K562 (cell line): Measurements from ENCODE around the gene CFAP97D1. TPM values are rescaled to one million over a fixed set of nuclear protein-coding genes. Genes with fewer than 3 reads are reported as not detected.

Experiments
- ATAC-seq: fragments of 200-7000 bp; cut with Tn5 transposase; 3 replicates; pipeline ENCODE4 v1.9.1; 2020; ENCODE audit warnings: moderate library complexity
- BruUV-seq: library from RNA; stranded (reverse); fragments of 400-500 nt; replicated peaks from 2 replicates; lab custom pipeline; 2021; lab: Mats Ljungman, UMichigan
- CTCF ChIA-PET: fragments of 300-600 bp; formaldehyde crosslinking; extraction: SDS; loops from one replicate; lab custom pipeline; 2021; ENCODE audit warnings: low intra/inter-chr PET ratio; lab: Yijun Ruan, JAX
- POLR2A ChIA-PET: fragments of 300-600, 350-650 bp; sonication (Branson Sonifier 250); formaldehyde crosslinking; extraction: SDS; loops from one replicate; lab custom pipeline; 2021; ENCODE audit warnings: antibody characterized with exemption, inconsistent platforms; lab: Yijun Ruan, JAX
- DNase-seq, 4 experiments: peaks; one replicate each; pipeline versions ENCODE4 v3.0.0 to v3.0.0-alpha.2; 2011 to 2018; ENCODE audit warnings: low spot score in 3 of 4, mixed read lengths in 3 of 4; ENCODE audit errors: extremely low read depth in 1 of 4
- FAIRE-seq: peaks from 2 replicates; lab custom pipeline; 2011; peaks lifted over from hg19 to GRCh38; lab: Jason Lieb, UNC
- H2AFZ ChIP-seq: 2 replicates; pipeline ENCODE4 v1.6.0; 2011; ENCODE audit warnings: low read depth, low read length, control low read depth, inconsistent platforms
- H3K27ac ChIP-seq: fragments of 200-600 bp; 3 replicates; pipeline ENCODE4 v1.8.0; 2011; ENCODE audit warnings: low read depth, mild to moderate bottlenecking, control low read depth, inconsistent platforms, low read length, moderate library complexity, mixed read lengths; ENCODE audit errors: extremely low read depth
- H3K27me3 ChIP-seq, 2 experiments: fragments of 300-600 bp in 1 of 2; 2 replicates in 1 of 2; 3 replicates in 1 of 2; pipeline versions ENCODE4 v1.6.0 to v1.8.0; 2011; ENCODE audit warnings: inconsistent platforms in 2 of 2, low read length in 2 of 2, mild to moderate bottlenecking in 1 of 2, mixed read lengths in 1 of 2, moderate library complexity in 1 of 2; ENCODE audit not compliant: control insufficient read depth in 2 of 2, insufficient read depth in 2 of 2
- H3K36me3 ChIP-seq: fragments of 300-600 bp; 3 replicates; pipeline ENCODE4 v1.8.0; 2011; ENCODE audit warnings: mild to moderate bottlenecking, low read length, inconsistent platforms; ENCODE audit not compliant: control insufficient read depth, insufficient read depth
- H3K4me1 ChIP-seq, 2 experiments: fragments of 200-600 bp in 1 of 2; replicated peaks in 1 of 2; 2 replicates in 1 of 2; 3 replicates in 1 of 2; pipeline versions ENCODE4 v1.5.1 to v1.8.0; 2011; ENCODE audit warnings: inconsistent platforms in 2 of 2, low read length in 2 of 2, mild to moderate bottlenecking in 1 of 2, mixed read lengths in 1 of 2, moderate library complexity in 1 of 2; ENCODE audit not compliant: control insufficient read depth in 2 of 2, insufficient read depth in 2 of 2
- H3K4me2 ChIP-seq: 2 replicates; pipeline ENCODE4 v1.6.1; 2011; ENCODE audit warnings: low read length, control low read depth, inconsistent platforms, mixed read lengths; ENCODE audit not compliant: insufficient read depth
- H3K4me3 ChIP-seq: fragments of 200-600 bp; sonication (generic), shearing (Covaris generic); 2 replicates; pipeline ENCODE4 v1.5.1; 2016; ENCODE audit warnings: control low read depth, inconsistent platforms
- H3K79me2 ChIP-seq: fragments of 200-600 bp; 3 replicates; pipeline ENCODE4 v1.8.0; 2011; ENCODE audit warnings: low read length, inconsistent platforms; ENCODE audit not compliant: control insufficient read depth, insufficient read depth
- H3K9ac ChIP-seq, 2 experiments: 2 replicates each; pipeline versions ENCODE4 v1.6.0 to v1.6.1; 2011; ENCODE audit warnings: low read depth in 2 of 2, low read length in 2 of 2, control low read depth in 1 of 2, inconsistent platforms in 1 of 2, mild to moderate bottlenecking in 1 of 2, mixed read lengths in 1 of 2; ENCODE audit not compliant: insufficient read depth in 1 of 2
- H3K9me1 ChIP-seq: one replicate; pipeline ENCODE4 v1.6.0; 2011; ENCODE audit warnings: inconsistent platforms, mild to moderate bottlenecking, low read length, moderate library complexity; ENCODE audit not compliant: control insufficient read depth, insufficient read depth
- H3K9me3 ChIP-seq: replicated peaks from 2 replicates; pipeline ENCODE4 v1.5.1; 2011; ENCODE audit warnings: low read depth, low read length, inconsistent platforms; ENCODE audit not compliant: control insufficient read depth, insufficient read depth
- H4K20me1 ChIP-seq: replicated peaks from 2 replicates; pipeline ENCODE4 v1.6.1; 2011; ENCODE audit warnings: low read length, inconsistent platforms, mixed read lengths; ENCODE audit not compliant: control insufficient read depth, insufficient read depth
- RFX5 ChIP-seq: IDR thresholded peaks from 2 replicates; pipeline ENCODE4 v1.6.1; 2011; ENCODE audit warnings: low read depth, mild to moderate bottlenecking, improper control_type of control experiment, low read length
- RUNX1 ChIP-seq: sonication (generic); IDR thresholded peaks from 2 replicates; pipeline ENCODE4 v1.6.1; 2016; ENCODE audit warnings: antibody characterized with exemption, low read depth
- SNAPC5 ChIP-seq: fragments of 250-450 bp; sonication (Bioruptor Pico); IDR thresholded peaks from 2 replicates; pipeline ENCODE4 v1.8.0; 2021; ENCODE audit warnings: moderate library complexity, mild to moderate bottlenecking, inconsistent platforms
- WGBS: fragments of 100-300 bp; shearing (Covaris generic); methylation state at CpG from one replicate; pipeline ENCODE4 v1.1.6; 2016; ENCODE audit warnings: low coverage, mixed read lengths; ENCODE audit not compliant: insufficient coverage; ENCODE audit errors: missing lambda C conversion rate; 5-methylcytosine and 5-hydroxymethylcytosine counted together
- in situ Hi-C: fragments of 300-500 bp; cut with MboI; formaldehyde crosslinking; loops from 4 replicates; pipeline ENCODE4 v1.15.0; 2018; ENCODE audit warnings: inconsistent platforms, mixed read lengths
- intact Hi-C: fragments of 100-400 bp; cut with micrococcal nuclease; formaldehyde crosslinking; loops from 2 replicates; pipeline ENCODE4 v1.14.2; 2022
- polyA plus RNA-seq, 8 experiments: library from polyadenylated mRNA; depleted of rRNA in 4 of 8; stranded (reverse) in 5 of 8; unstranded in 3 of 8; fragments of >200 nt; fragmentation: Nextera tagmentation in 2 of 8; fragmentation: Illumina TruSeq in 1 of 8; extraction: Ambion mirVana in 2 of 8; extraction: Trizol in 1 of 8; gene quantifications; 2 replicates each; pipeline versions ENCODE4 v1.2.1 to v1.2.3, GENCODE V29; 2011 to 2014; ENCODE audit warnings: inconsistent platforms in 1 of 8, missing spikeins in 1 of 8
- total RNA-seq, 7 experiments: library from RNA; depleted of rRNA in 6 of 7; stranded (reverse); fragments of >200 nt in 6 of 7; fragmentation: Illumina TruSeq in 2 of 7; extraction: Trizol in 2 of 7; gene quantifications; 2 replicates each; pipeline versions ENCODE4 v1.2.1 to v1.2.3, GENCODE V29; 2011 to 2021; ENCODE audit warnings: low replicate concordance in 1 of 7
- TF ChIP-seq, protein P1 (sequence below), 2 experiments: fragments of 150-350 bp in 1 of 2; IDR thresholded peaks; 2 replicates each; pipeline ENCODE4 v1.6.1; 2012 to 2016; ENCODE audit warnings: low read depth in 2 of 2, low read length in 2 of 2, mild to moderate bottlenecking in 1 of 2, moderate library complexity in 1 of 2

The CFAP97D1 gene
- total and polyA plus RNA-seq, 9 of the 15 experiments (the other 6 are each of a cell fraction or from before 2014, with no cell fraction given) = not detected

- H3K79me2 ChIP-seq = no peaks in the 10 kb centered on the region
- no peak overlapping the region for H3K9ac ChIP-seq
Measured at GRCh38 chr17:43750153-43750552, 30.1 kb upstream of the CFAP97D1 start.

More at GRCh38 chr17:43750153-43750552, 30.1 kb upstream of the CFAP97D1 start:
- Histone ChIP-seq H3K27ac (no peak overlapping the region), H3K27me3 (peaks cover 25 to 59% of the 10 kb centered on the region in 2 experiments; a peak in 4 of 5 replicates), H3K9me3 (no peaks in the 10 kb centered on the region), H4K20me1 (no peaks in the 10 kb centered on the region)
- no TSS peak for BruUV-seq
- TF ChIP-seq RFX5 = no peak
- no peak for TF ChIP-seq SNAPC5 (CRISPR knock-in tag)
- no peak for TF ChIP-seq RUNX1
- TF ChIP-seq, protein P1, sequence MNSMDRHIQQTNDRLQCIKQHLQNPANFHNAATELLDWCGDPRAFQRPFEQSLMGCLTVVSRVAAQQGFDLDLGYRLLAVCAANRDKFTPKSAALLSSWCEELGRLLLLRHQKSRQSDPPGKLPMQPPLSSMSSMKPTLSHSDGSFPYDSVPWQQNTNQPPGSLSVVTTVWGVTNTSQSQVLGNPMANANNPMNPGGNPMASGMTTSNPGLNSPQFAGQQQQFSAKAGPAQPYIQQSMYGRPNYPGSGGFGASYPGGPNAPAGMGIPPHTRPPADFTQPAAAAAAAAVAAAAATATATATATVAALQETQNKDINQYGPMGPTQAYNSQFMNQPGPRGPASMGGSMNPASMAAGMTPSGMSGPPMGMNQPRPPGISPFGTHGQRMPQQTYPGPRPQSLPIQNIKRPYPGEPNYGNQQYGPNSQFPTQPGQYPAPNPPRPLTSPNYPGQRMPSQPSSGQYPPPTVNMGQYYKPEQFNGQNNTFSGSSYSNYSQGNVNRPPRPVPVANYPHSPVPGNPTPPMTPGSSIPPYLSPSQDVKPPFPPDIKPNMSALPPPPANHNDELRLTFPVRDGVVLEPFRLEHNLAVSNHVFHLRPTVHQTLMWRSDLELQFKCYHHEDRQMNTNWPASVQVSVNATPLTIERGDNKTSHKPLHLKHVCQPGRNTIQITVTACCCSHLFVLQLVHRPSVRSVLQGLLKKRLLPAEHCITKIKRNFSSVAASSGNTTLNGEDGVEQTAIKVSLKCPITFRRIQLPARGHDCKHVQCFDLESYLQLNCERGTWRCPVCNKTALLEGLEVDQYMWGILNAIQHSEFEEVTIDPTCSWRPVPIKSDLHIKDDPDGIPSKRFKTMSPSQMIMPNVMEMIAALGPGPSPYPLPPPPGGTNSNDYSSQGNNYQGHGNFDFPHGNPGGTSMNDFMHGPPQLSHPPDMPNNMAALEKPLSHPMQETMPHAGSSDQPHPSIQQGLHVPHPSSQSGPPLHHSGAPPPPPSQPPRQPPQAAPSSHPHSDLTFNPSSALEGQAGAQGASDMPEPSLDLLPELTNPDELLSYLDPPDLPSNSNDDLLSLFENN (IDR thresholded peaks at IDR 0.05; ENCODE audit: low read depth in 2 of 2, low read length in 2 of 2) = no peak
- TF ChIP-seq, all 486 proteins: peak for 0
- DNase-seq (no peak), ATAC-seq (no peak), FAIRE-seq (no peak)
- intact Hi-C loops = no loop called here
- H3K4me1 ChIP-seq = peaks cover 0 to 2% of the 10 kb centered on the region in 2 experiments; a peak in 1 of 5 replicates
- H3K9me1 ChIP-seq = no peaks in the 10 kb centered on the region
- ChIA-PET POLR2A (interaction anchor here (0.7 to 0.9 kb wide), 3 partner anchors 12 to 33 kb away, joined by 3 read pairs; no protein-coding TSS in a partner anchor), CTCF (no interaction called here)
- no peak overlapping the region for H3K4me3 ChIP-seq
- in situ Hi-C loops = no loop called here
- 5% methylated on average over 5 of the region's 5 CpGs for WGBS
- H3K36me3 ChIP-seq = no peaks in the 10 kb centered on the region
- no peak overlapping the region for H2AFZ ChIP-seq
- H3K4me2 ChIP-seq = no peak overlapping the region
